Endothelial cell of umbilical vein (primary cell): ENCODE measurements around the gene CXCR1. TPM values are rescaled to one million over a fixed set of nuclear protein-coding genes. Genes with fewer than 3 reads are reported as not detected.
"Not testable (repeated sequence)": the region's sequence is repeated elsewhere in the genome, so short reads cannot be mapped to it uniquely, and the experiment has no call there.

Source experiments
- BruUV-seq: library from RNA; stranded (reverse); fragments of 400-500 nt; replicated peaks from 2 replicates; lab custom pipeline; 2021; lab: Mats Ljungman, UMichigan
- CTCF ChIA-PET: fragments of 300-600, 350-600 bp; sonication (Branson Sonifier 250); formaldehyde crosslinking; loops from one replicate; lab custom pipeline; 2021; ENCODE audit warnings: antibody characterized with exemption, inconsistent platforms; lab: Charles Lee
- POLR2A ChIA-PET: fragments of 300-600, 350-600 bp; sonication (Branson Sonifier 250); formaldehyde crosslinking; loops from one replicate; lab custom pipeline; 2021; ENCODE audit warnings: antibody characterized with exemption, inconsistent platforms; lab: Charles Lee
- DNase-seq: peaks from one replicate; pipeline ENCODE4 v3.0.0-alpha.2; 2011; ENCODE audit warnings: low read depth, low spot score
- FAIRE-seq: peaks from 2 replicates; lab custom pipeline; 2011; peaks lifted over from hg19 to GRCh38; lab: Jason Lieb, UNC
- H2AFZ ChIP-seq: 2 replicates; pipeline ENCODE4 v1.6.0; 2012; ENCODE audit warnings: low read depth, low read length, control low read depth, inconsistent platforms
- H3K27ac ChIP-seq: 2 replicates; pipeline ENCODE4 v1.5.1; 2011; ENCODE audit warnings: low read depth, mild to moderate bottlenecking, control low read depth, low read length, moderate library complexity; ENCODE audit not compliant: insufficient read depth
- H3K27me3 ChIP-seq, 2 experiments: 2 replicates each; pipeline versions ENCODE4 v1.6.0 to v1.6.1; 2011; ENCODE audit warnings: low read length in 2 of 2, mixed read lengths in 1 of 2; ENCODE audit not compliant: control insufficient read depth in 2 of 2, insufficient read depth in 2 of 2
- H3K36me3 ChIP-seq, 2 experiments: 2 replicates in 1 of 2; 3 replicates in 1 of 2; pipeline ENCODE4 v1.5.1; 2011; ENCODE audit warnings: low read length in 2 of 2, mild to moderate bottlenecking in 1 of 2, moderate library complexity in 1 of 2; ENCODE audit not compliant: control insufficient read depth in 2 of 2, insufficient read depth in 2 of 2; ENCODE audit errors: extremely low read depth in 1 of 2
- H3K4me1 ChIP-seq: 3 replicates; pipeline ENCODE4 v1.5.1; 2011; ENCODE audit warnings: mild to moderate bottlenecking, low read length; ENCODE audit not compliant: control insufficient read depth, insufficient read depth; ENCODE audit errors: extremely low read depth
- H3K4me2 ChIP-seq: 2 replicates; pipeline ENCODE4 v1.6.1; 2011; ENCODE audit warnings: low read length, control low read depth, mixed read lengths; ENCODE audit not compliant: insufficient read depth
- H3K4me3 ChIP-seq, 3 experiments: fragments of 200-600 bp in 1 of 3; sonication (generic), shearing (Covaris generic) in 1 of 3; replicated peaks in 1 of 3; 2 replicates each; pipeline ENCODE4 v1.5.1; 2011 to 2016; ENCODE audit warnings: control low read depth in 3 of 3, low read length in 3 of 3, mild to moderate bottlenecking in 2 of 3, inconsistent platforms in 1 of 3, low read depth in 1 of 3, moderate library complexity in 1 of 3; ENCODE audit not compliant: insufficient read depth in 1 of 3
- H3K79me2 ChIP-seq: 2 replicates; pipeline ENCODE4 v1.6.0; 2012; ENCODE audit warnings: low read length, inconsistent platforms; ENCODE audit not compliant: control insufficient read depth, insufficient read depth
- H3K9ac ChIP-seq: replicated peaks from 2 replicates; pipeline ENCODE3; 2011; ENCODE audit warnings: low read length, control low read depth; ENCODE audit not compliant: insufficient read depth; ENCODE audit errors: extremely low read depth
- H3K9me1 ChIP-seq: replicated peaks from 3 replicates; pipeline ENCODE4 v1.6.0; 2011; ENCODE audit warnings: mild to moderate bottlenecking, low read length; ENCODE audit not compliant: control insufficient read depth, insufficient read depth; ENCODE audit errors: extremely low read depth
- H3K9me3 ChIP-seq: replicated peaks from 2 replicates; pipeline ENCODE4 v1.5.1; 2012; ENCODE audit warnings: low read length, inconsistent platforms; ENCODE audit not compliant: control insufficient read depth, insufficient read depth
- H4K20me1 ChIP-seq: replicated peaks from 2 replicates; pipeline ENCODE3; 2011; ENCODE audit warnings: mild to moderate bottlenecking, low read length; ENCODE audit not compliant: control insufficient read depth, insufficient read depth; ENCODE audit errors: extremely low read depth
- CTCF ChIP-seq, 2 donors: IDR thresholded peaks; 1 replicate in 1 of 2; 2 replicates in 1 of 2; pipeline ENCODE4 v1.5.1; 2011; ENCODE audit warnings: low read length in 2 of 2, mild to moderate bottlenecking in 2 of 2, moderate library complexity in 2 of 2, control low read depth in 1 of 2, inconsistent platforms in 1 of 2, low read depth in 1 of 2; ENCODE audit not compliant: insufficient read depth in 1 of 2; ENCODE audit errors: extremely low read depth in 1 of 2
- EZH2 ChIP-seq: IDR thresholded peaks from 2 replicates; pipeline ENCODE4 v1.6.1; 2012; ENCODE audit warnings: borderline replicate concordance, low read depth, mild to moderate bottlenecking, moderate library complexity, low read length, inconsistent platforms; ENCODE audit not compliant: severe bottlenecking
- FOS ChIP-seq: IDR thresholded peaks from 2 replicates; pipeline ENCODE4 v1.6.1; 2011; ENCODE audit warnings: mild to moderate bottlenecking, low read length, moderate library complexity, borderline replicate concordance; ENCODE audit not compliant: insufficient read depth
- GATA2 ChIP-seq: IDR thresholded peaks from 2 replicates; pipeline ENCODE4 v1.7.0; 2011; ENCODE audit warnings: low read depth, mild to moderate bottlenecking, moderate library complexity, mixed read lengths, low read length; ENCODE audit not compliant: insufficient read length, insufficient read depth
- JUN ChIP-seq: IDR thresholded peaks from 2 replicates; pipeline ENCODE4 v1.6.1; 2011; ENCODE audit warnings: borderline replicate concordance, low read depth; ENCODE audit not compliant: insufficient read length, insufficient read depth
- MAX ChIP-seq: IDR thresholded peaks from 2 replicates; pipeline ENCODE4 v1.6.1; 2011; ENCODE audit not compliant: insufficient read depth, insufficient read length
- MYC ChIP-seq: IDR thresholded peaks from one replicate; pipeline ENCODE4 v1.6.1; 2011; ENCODE audit warnings: mild to moderate bottlenecking, low read depth, low read length
- POLR2A ChIP-seq: IDR thresholded peaks from 2 replicates; pipeline ENCODE4 v1.6.1; 2012; ENCODE audit warnings: low read depth, mild to moderate bottlenecking, control low read depth, low read length
- POLR2AphosphoS5 ChIP-seq: IDR thresholded peaks from 2 replicates; pipeline ENCODE4 v1.6.1; 2012; ENCODE audit warnings: low read depth, mild to moderate bottlenecking, control low read depth, low read length, moderate library complexity; ENCODE audit not compliant: insufficient read depth
- dilution Hi-C: fragments of 300-500 bp; cut with MboI; formaldehyde crosslinking; loops from one replicate; pipeline ENCODE4 v1.15.0; 2019; ENCODE audit warnings: low sequenced_read_pairs; ENCODE audit not compliant: extremely low pct_ligation_motif_present
- intact Hi-C: fragments of 100-400 bp; cut with micrococcal nuclease; formaldehyde crosslinking; loops from one replicate; pipeline ENCODE4 v1.10.0; 2022
- polyA plus RNA-seq, 4 experiments: library from polyadenylated mRNA; depleted of rRNA in 3 of 4; stranded (reverse) in 3 of 4; unstranded in 1 of 4; fragments of >200 nt; gene quantifications; 2 replicates each; pipeline versions ENCODE4 v1.2.1 to v1.2.3, GENCODE V29; 2011 to 2012; ENCODE audit warnings: missing spikeins in 1 of 4
- total RNA-seq: library from RNA; stranded (reverse); gene quantifications from 2 replicates; pipeline ENCODE4 v1.2.3, GENCODE V29; 2021

CXCR1 gene
- total and polyA plus RNA-seq, 2 donors (not counting 3 experiments of a cell fraction or from before 2014, with no cell fraction given), result not detected

- H3K4me3 ChIP-seq, result no peak overlapping the region
- ChIA-PET POLR2A (interaction anchor here (0.6 kb wide), 1 partner anchor 428 kb away, joined by 3 read pairs; no protein-coding TSS in a partner anchor), CTCF (interaction anchor here (1.8 kb wide), 1 partner anchor 17 kb away, joined by 4 read pairs; no protein-coding TSS in a partner anchor)
- no peaks in the 10 kb centered on the region for H3K79me2 ChIP-seq
- intact Hi-C loops (no loop called here), dilution Hi-C loops (no loop called here)
- FAIRE-seq, result no peak
- no peak for DNase-seq
- no peak overlapping the region for H3K9ac ChIP-seq
- H3K36me3 ChIP-seq, result no peaks in the 10 kb centered on the region
- H3K4me2 ChIP-seq, result no peak overlapping the region
- TF ChIP-seq JUN, result no peak
- no peak for TF ChIP-seq POLR2AphosphoS5
- TF ChIP-seq MAX, result no peak
- TF ChIP-seq FOS, result no peak
- TF ChIP-seq GATA2, result no peak
- no peak for TF ChIP-seq POLR2A
- TF ChIP-seq CTCF (IDR thresholded peaks at IDR 0.05; ENCODE audit: extremely low read depth in 1 of 2, insufficient read depth in 1 of 2, low read depth in 1 of 2, low read length in 2 of 2), result no peak
- no peak for TF ChIP-seq EZH2
- no peak for TF ChIP-seq MYC
- H3K27ac ChIP-seq, result no peak overlapping the region
- no peaks in the 10 kb centered on the region for H3K9me1 ChIP-seq
- no TSS peak for BruUV-seq
- no peak overlapping the region for H2AFZ ChIP-seq
- no peaks in the 10 kb centered on the region for H4K20me1 ChIP-seq
- H3K9me3 ChIP-seq, result no peaks in the 10 kb centered on the region
- H3K4me1 ChIP-seq, result no peaks in the 10 kb centered on the region
- H3K27me3 ChIP-seq, result peaks cover 7 to 9% of the 10 kb centered on the region in 2 experiments
Observed at GRCh38 chr2:218172845-218173244, 6.1 kb upstream of the CXCR1 start.

- H3K4me1 ChIP-seq, intact Hi-C loops, POLR2A ChIA-PET, H3K4me3 ChIP-seq, H3K9me1 ChIP-seq, H3K36me3 ChIP-seq, H3K4me2 ChIP-seq, dilution Hi-C loops, H3K9me3 ChIP-seq, H4K20me1 ChIP-seq, H2AFZ ChIP-seq, H3K9ac ChIP-seq, FAIRE-seq, BruUV-seq, H3K27ac ChIP-seq, DNase-seq, H3K79me2 ChIP-seq: not testable (repeated sequence)
- peaks cover 7 to 10% of the 10 kb centered on the region in 2 experiments for H3K27me3 ChIP-seq
- CTCF ChIA-PET, result interaction anchor here (0.7 to 1.8 kb wide), 4 partner anchors 10 to 686 kb away, joined by 3 to 4 read pairs (median 3); no protein-coding TSS in a partner anchor
Observed at GRCh38 chr2:218171744-218172143, 5.0 kb upstream of the CXCR1 start.
